GM13976 (cell line): ENCODE data around the gene MICALL2.

Experiments
- DNase-seq: peaks from one replicate; pipeline ENCODE4 v3.0.0; 2012; ENCODE audit warnings: low spot score
- in situ Hi-C: fragments of 300-500 bp; cut with MboI; formaldehyde crosslinking; loops from one replicate; pipeline ENCODE4 v1.12.0; 2022; ENCODE audit warnings: low sequenced_read_pairs, mixed read lengths, inconsistent platforms; ENCODE audit not compliant: unreplicated experiment
- TF ChIP-seq, protein P1 (sequence below): IDR thresholded peaks from 2 replicates; pipeline ENCODE4 v1.5.1; 2012; ENCODE audit warnings: borderline replicate concordance, mild to moderate bottlenecking; ENCODE audit not compliant: insufficient read depth; ENCODE audit errors: extremely low read depth, missing control alignments, control extremely low read depth

The MICALL2 gene

DNA sequence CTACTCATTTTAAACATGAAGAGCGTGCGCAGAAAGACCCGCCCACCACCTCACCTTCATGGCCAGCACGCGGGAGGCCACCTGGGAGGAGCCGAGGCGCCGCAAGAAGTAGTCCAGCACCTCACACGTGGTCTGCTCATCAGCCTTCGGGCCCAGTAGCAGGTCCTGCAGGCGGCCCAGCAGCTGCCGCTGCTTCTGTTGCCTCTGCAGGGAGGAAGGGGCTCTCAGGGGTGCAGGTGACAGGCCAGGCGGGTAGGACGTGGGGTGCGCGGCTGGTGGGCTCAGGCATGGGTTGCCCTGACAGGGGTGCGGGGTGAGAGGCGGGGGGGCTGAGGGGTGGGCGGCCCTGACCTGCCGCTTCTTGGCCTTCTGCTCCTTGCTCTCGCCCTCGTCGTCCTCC is 27.3 kb upstream of the MICALL2 start:
- no peak for DNase-seq
- TF ChIP-seq, protein P1, sequence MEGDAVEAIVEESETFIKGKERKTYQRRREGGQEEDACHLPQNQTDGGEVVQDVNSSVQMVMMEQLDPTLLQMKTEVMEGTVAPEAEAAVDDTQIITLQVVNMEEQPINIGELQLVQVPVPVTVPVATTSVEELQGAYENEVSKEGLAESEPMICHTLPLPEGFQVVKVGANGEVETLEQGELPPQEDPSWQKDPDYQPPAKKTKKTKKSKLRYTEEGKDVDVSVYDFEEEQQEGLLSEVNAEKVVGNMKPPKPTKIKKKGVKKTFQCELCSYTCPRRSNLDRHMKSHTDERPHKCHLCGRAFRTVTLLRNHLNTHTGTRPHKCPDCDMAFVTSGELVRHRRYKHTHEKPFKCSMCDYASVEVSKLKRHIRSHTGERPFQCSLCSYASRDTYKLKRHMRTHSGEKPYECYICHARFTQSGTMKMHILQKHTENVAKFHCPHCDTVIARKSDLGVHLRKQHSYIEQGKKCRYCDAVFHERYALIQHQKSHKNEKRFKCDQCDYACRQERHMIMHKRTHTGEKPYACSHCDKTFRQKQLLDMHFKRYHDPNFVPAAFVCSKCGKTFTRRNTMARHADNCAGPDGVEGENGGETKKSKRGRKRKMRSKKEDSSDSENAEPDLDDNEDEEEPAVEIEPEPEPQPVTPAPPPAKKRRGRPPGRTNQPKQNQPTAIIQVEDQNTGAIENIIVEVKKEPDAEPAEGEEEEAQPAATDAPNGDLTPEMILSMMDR, result no peak
- in situ Hi-C loops, result no loop called here

DNA sequence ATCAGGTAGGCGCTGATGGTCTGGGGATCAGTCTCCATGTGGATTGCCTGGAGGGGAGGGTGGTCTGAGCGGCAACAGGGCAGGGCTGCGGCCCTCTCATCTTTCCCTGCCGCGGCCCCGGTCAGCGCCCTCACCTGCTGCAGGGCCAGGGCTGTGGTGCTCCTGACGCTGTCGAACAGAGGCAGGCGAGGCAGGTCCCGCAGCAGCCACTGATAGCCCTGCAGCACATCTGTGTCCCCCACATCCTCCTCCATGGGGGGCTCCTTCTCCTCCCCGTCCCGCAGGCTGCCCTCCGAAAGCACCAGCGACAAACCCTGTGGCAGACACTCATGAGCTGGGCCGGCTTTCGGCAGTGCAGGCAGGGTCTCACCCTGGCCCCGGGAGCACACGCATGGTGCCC is 25.9 kb upstream of the MICALL2 start:
- DNase-seq, result no peak
- TF ChIP-seq, protein P1, result no peak
- in situ Hi-C loops, result no loop called here

DNA sequence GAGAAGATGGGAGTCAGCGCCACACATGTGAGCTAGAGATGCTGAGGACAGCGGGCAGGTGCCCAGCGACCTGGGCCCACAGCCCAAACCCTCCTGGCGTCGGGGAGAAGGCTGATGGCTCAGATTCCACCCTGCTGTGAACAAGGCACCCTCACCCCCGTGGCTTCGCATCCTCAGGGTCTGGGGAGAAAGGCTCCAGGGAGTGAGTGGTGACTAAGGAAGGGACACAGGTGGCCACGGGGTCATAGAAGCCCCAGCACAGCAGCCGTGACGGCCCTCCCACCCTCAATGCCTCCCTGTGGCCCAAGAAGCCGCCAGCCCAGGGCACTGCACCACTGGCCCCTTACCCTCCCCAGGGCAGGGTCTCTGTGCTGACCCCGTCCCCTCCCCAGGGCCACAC is 25.3 kb upstream of the MICALL2 start:
- in situ Hi-C loops, result no loop called here
- no peak for DNase-seq
- TF ChIP-seq, protein P1, result no peak

DNA sequence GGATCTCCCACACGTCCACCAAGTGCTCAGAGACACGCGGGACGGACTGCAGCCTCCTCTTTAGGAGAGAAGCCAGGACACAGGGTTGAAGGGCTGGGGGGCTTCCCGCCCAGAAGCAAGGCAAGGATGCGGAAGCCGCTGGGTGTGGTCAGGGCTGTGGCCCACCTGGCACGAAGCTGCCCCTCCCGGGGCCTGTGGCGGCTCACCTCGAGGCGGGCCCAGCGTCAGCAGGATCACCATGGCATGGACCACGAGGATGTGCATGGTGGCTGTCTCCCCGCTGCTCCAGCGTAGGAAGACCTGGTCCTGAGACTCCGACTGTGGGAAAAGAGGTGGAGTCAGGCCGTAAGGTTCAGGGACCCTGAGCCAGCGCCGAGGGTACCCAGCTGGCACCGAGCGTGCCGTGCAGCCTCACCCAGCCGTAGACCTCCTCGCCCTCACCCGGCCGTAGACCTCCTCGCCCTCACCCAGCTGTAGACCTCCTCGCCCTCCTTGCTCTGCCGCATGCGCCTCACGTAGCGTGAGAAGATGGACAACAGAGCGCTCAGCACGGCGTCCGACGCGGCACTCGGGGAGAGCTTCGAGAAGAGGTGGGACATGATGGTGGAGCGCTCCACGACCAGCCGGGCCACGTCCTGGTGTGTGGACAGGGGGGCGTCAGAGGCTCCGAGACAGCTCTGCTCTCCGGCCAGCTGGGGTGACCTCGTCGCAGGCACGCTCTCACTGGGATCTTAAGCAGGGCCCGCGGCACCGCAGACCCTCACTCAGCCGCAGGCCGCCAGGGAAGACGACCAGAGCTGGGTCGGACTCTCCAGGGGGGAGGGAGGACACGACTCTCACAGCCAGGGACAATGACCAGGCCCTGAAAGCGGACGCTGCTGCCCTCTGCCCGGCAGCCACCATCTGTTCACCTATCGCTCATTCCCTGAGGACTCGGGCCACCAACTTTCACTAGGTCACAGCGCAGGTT is 24.6 kb upstream of the MICALL2 start:
- TF ChIP-seq, protein P1, result no peak

DNA sequence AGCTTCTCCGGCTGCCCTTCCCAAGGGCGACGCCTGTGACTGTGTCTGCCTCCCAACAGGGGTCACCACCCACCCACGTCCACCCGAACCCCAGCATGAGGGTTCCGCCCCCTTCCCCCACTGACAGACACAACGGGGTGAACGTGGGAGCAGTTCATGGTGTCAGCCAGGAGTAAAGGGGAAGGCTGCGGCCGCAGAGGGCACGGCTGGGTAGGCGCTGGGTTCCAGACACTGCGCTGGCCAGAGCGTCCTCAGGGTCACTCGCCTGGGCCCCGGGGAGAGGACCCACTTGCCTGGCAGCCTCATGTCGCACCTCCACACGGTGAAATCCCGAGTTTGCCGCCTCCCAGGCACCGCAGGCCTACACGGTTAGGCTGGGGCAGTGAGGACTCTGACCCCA is 23.8 kb upstream of the MICALL2 start:
- in situ Hi-C loops, result no loop called here
- TF ChIP-seq, protein P1, result no peak
- DNase-seq, result no peak

More for the DNA sequence above, 24.6 kb upstream of the MICALL2 start:
- in situ Hi-C loops, result no loop called here
- no peak for DNase-seq

DNA sequence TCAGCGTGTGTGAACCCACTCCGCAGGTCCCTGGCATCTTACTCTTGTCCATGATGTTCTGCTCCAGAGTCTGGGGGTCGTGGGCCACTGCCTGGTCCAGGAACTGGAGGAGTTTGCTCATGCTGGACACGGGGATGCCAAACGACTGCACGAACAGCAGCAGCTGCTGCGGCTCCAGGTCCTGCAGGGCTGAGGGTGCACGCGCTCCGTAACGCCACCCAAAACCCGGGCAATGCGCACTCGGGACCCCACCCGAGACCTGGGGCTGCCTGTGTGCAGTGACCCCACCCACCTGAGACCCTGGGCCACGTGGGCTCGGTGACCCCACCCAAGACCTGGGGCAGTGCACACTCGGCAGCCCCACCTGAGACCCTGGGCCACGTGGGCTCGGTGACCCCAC is 22.0 kb upstream of the MICALL2 start:
- TF ChIP-seq, protein P1, result no peak
- in situ Hi-C loops, result no loop called here
- DNase-seq, result no peak
